Measurements from ENCODE around the gene PRELID3B. TPM values are rescaled to one million over a fixed set of nuclear protein-coding genes. Genes with fewer than 3 reads are reported as not detected.

Gene PRELID3B
- total and polyA plus RNA-seq, 7 donors, result 23.2 to 61.2 (median 34.7) TPM

- WGBS, 3 donors, result 48 to 77% (median 60%) methylated on average over 8 of the region's 8 CpGs
- peaks cover 8 to 82% of the 10 kb centered on the region in 2 donors for H3K36me3 ChIP-seq (ENCODE audit: insufficient read depth in 1 of 2, low read depth in 1 of 2)
- no peaks in the 10 kb centered on the region for H3K9me3 ChIP-seq
- intact Hi-C loops (cut with DNase I), result no loop called here
- peaks cover 34% of the 10 kb centered on the region for H3K4me1 ChIP-seq
- DNase-seq (no peak), ATAC-seq (no peak)
- no peak overlapping the region for H3K4me3 ChIP-seq
- H3K27ac ChIP-seq, result no peak overlapping the region
- TF ChIP-seq CTCF (IDR thresholded peaks at IDR 0.05), result no peak
- H3K27me3 ChIP-seq (ENCODE audit: insufficient read depth in 3 of 3, low read length in 2 of 3), result no peaks in the 10 kb centered on the region
Measured at GRCh38 chr20:59027741-59028320, 14.8 kb downstream of the PRELID3B start.

DNA sequence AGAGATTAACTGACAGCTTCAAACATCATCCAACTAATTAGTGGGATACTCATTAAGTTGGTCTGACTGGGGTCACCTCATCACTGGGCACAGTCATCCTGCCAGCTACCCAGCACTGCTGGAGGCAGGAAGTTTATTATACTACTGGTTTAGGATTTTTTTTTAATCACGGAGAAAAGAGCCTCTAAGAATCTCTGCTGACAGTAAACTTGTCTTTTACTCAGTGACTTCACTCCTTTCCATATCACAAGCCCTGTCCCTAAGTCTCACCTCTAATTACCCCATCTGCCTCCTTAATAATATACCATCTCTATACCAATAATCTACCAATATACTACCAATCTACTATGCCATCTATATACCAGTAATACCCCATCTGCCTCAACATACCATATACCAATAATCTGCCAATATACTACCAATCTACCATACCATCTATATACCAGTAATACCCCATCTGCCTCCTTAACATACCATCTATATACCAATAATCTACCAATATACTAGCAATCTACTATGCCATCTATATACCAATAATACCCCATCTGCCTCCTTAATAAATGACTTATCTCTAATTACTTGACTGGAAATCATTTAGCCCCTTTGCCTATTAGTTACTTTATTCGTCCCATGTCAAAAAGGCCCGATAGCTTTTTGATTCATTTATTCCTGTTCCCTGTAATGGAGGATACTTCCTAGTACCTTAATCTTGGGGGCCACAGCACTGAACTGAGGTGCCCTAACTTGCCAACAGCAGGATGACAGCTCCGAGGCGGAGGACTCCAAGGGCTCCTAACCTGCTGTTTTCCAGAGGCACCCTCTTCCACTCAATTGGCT lies 15.5 kb downstream of the PRELID3B start:
- H3K4me1 ChIP-seq, result peaks cover 34% of the 10 kb centered on the region
- 75 to 79% (median 78%) methylated on average over 5 of the region's 5 CpGs for WGBS, 3 donors

DNA sequence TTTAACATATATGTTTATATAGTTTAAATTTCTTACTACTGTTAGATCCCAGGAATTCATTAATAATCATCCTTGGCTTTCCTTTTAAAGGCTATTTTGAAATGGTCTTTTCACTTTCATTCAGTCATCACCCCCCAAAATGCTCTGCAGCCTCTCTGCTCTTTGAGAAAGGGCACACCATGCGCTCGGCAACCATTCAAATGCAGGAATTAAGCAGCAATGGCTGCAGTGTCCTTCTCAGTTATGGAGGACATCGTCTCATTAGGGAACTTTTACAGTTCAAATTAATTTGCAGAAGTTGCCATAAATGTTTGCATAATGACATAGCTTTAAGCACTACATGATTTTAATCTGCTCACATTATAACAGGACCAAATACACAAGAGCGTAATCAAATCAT lies 17.1 kb downstream of the PRELID3B start:
- Histone ChIP-seq H3K4me1 (peaks cover 24% of the 10 kb centered on the region), H3K27ac (no peak overlapping the region)

More for the DNA sequence above, 15.5 kb downstream of the PRELID3B start:
- no peak for ATAC-seq
- Histone ChIP-seq H3K36me3 (ENCODE audit: insufficient read depth in 1 of 2, low read depth in 1 of 2) (peaks cover 10 to 89% of the 10 kb centered on the region in 2 donors), H3K27me3 (ENCODE audit: insufficient read depth in 3 of 3, low read length in 2 of 3) (no peaks in the 10 kb centered on the region), H3K9me3 (no peaks in the 10 kb centered on the region), H3K27ac (no peak overlapping the region), H3K4me3 (no peak overlapping the region)
- DNase-seq, result no peak
- TF ChIP-seq CTCF (IDR thresholded peaks at IDR 0.05), result no peak
- intact Hi-C loops (cut with DNase I), result no loop called here

GRCh38 chr20:59025086-59025485 lies 17.5 kb downstream of the PRELID3B start:
- TF ChIP-seq CTCF (IDR thresholded peaks at IDR 0.05), result no peak
- peaks cover 10 to 79% of the 10 kb centered on the region in 2 donors for H3K36me3 ChIP-seq (ENCODE audit: insufficient read depth in 1 of 2, low read depth in 1 of 2)
- no peak overlapping the region for H3K27ac ChIP-seq
- peaks cover 20% of the 10 kb centered on the region for H3K4me1 ChIP-seq
- 25 to 35% (median 28%) methylated on average over 2 of the region's 2 CpGs for WGBS, 3 donors
- H3K9me3 ChIP-seq, result no peaks in the 10 kb centered on the region
- H3K27me3 ChIP-seq (ENCODE audit: insufficient read depth in 3 of 3, low read length in 2 of 3), result no peaks in the 10 kb centered on the region
- intact Hi-C loops (cut with DNase I), result no loop called here
- H3K4me3 ChIP-seq, result no peak overlapping the region
- ATAC-seq (peak in 3 of 4 donors; percentile 69 to 80 (median 73)), DNase-seq (no peak)

More for the DNA sequence above, 17.1 kb downstream of the PRELID3B start:
- no peak for TF ChIP-seq CTCF (IDR thresholded peaks at IDR 0.05)
- DNase-seq, result no peak
- no peaks in the 10 kb centered on the region for H3K27me3 ChIP-seq (ENCODE audit: insufficient read depth in 3 of 3, low read length in 2 of 3)
- ATAC-seq, result no peak
- H3K4me3 ChIP-seq, result no peak overlapping the region
- 70 to 93% (median 77%) methylated on average over 4 of the region's 4 CpGs for WGBS, 3 donors
- H3K9me3 ChIP-seq, result no peaks in the 10 kb centered on the region
- H3K36me3 ChIP-seq (ENCODE audit: insufficient read depth in 1 of 2, low read depth in 1 of 2), result peaks cover 10 to 83% of the 10 kb centered on the region in 2 donors
- intact Hi-C loops (cut with DNase I), result no loop called here
